ENCODE measurements around the gene NOX5. TPM values are rescaled to one million over a fixed set of nuclear protein-coding genes. Genes with fewer than 3 reads are reported as not detected.

The NOX5 gene
- total RNA-seq, 1 experiment from 2014 or later = 0.91 TPM

DNA sequence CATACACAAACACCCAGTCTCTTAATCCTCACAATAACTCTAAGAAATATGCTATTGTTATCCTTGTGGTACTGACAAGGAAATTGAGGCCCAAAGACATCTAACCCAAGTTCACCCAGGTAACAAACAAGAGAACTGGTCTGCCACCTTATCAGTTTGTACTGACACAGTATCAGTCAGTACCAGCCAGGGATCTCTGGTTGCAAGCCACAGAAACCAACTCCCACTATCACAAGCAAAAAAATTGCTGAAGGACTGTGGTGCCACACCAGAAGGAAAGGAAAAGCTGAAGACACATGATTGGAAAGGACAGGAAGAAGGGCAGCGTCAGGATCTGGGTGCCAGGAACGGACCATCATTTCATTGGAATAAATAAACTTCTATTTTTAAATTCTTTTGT, 82.1 kb downstream of the NOX5 start (continued):
- TF ChIP-seq ZNF274 (IDR thresholded peaks at IDR 0.05; ENCODE audit: low read depth, low read length) (no peak), SP1 (IDR thresholded peaks at IDR 0.05; ENCODE audit: low read depth) (no peak), CEBPB (IDR thresholded peaks at IDR 0.05; ENCODE audit: low read depth) (no peak)

DNA sequence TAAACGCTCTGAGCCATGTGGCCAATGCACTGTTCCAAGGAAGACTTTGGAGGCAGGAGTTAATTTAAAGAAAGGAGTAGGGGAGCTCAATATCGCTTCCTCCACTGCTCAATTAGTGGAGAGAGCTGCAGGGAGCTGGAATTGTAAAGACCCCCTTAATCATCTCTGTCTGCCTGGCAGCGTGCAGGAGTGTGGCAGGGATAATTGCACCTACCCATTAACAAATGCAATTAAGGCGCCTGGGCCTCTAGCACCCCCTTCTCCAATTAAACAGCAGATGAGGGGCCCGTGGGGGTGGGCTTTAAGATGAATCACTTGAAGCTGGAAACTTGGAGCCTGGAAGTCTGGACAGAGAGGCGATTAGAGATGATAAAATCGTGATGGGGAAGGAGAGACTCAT, 84.3 kb downstream of the NOX5 start:
- H3K36me3 ChIP-seq (ENCODE audit: control insufficient read depth in 1 of 2, insufficient read depth in 2 of 2, low read length in 2 of 2) = no peaks in the 10 kb centered on the region
- H3K9me3 ChIP-seq (ENCODE audit: control insufficient read depth in 1 of 2, insufficient read depth in 1 of 2, low read depth in 1 of 2, low read length in 2 of 2) = no peaks in the 10 kb centered on the region
- no peak for DNase-seq (ENCODE audit: low read depth, low spot score)
- no peak overlapping the region for H3K4me2 ChIP-seq (ENCODE audit: low read length)
- TF ChIP-seq POLR2AphosphoS5 (IDR thresholded peaks at IDR 0.05; ENCODE audit: low read depth, low read length) (no peak), FOSL1 (IDR thresholded peaks at IDR 0.05; ENCODE audit: low read depth) (no peak), ZFX (IDR thresholded peaks at IDR 0.05) (no peak), EGR1 (IDR thresholded peaks at IDR 0.05; ENCODE audit: low read depth) (no peak), ELF1 (IDR thresholded peaks at IDR 0.05; ENCODE audit: borderline replicate concordance, low read depth) (no peak), POLR2A (IDR thresholded peaks at IDR 0.05; ENCODE audit: borderline replicate concordance, extremely low read depth, insufficient read depth, insufficient read length) (no peak), CBX3 (IDR thresholded peaks at IDR 0.05; ENCODE audit: low read depth) (no peak), SIN3A (IDR thresholded peaks at IDR 0.05; ENCODE audit: low read depth) (no peak), TCF7L2 (IDR thresholded peaks at IDR 0.05; ENCODE audit: borderline replicate concordance, extremely low read depth, insufficient read depth, insufficient read length) (no peak), ZNF274 (IDR thresholded peaks at IDR 0.05; ENCODE audit: low read depth, low read length) (no peak), JUND (IDR thresholded peaks at IDR 0.05) (no peak), RAD21 (IDR thresholded peaks at IDR 0.05; ENCODE audit: low read depth) (no peak), SRF (IDR thresholded peaks at IDR 0.05; ENCODE audit: low read depth) (no peak), EZH2phosphoT487 (IDR thresholded peaks at IDR 0.05; ENCODE audit: borderline replicate concordance) (no peak)
- TF ChIP-seq, protein P1, sequence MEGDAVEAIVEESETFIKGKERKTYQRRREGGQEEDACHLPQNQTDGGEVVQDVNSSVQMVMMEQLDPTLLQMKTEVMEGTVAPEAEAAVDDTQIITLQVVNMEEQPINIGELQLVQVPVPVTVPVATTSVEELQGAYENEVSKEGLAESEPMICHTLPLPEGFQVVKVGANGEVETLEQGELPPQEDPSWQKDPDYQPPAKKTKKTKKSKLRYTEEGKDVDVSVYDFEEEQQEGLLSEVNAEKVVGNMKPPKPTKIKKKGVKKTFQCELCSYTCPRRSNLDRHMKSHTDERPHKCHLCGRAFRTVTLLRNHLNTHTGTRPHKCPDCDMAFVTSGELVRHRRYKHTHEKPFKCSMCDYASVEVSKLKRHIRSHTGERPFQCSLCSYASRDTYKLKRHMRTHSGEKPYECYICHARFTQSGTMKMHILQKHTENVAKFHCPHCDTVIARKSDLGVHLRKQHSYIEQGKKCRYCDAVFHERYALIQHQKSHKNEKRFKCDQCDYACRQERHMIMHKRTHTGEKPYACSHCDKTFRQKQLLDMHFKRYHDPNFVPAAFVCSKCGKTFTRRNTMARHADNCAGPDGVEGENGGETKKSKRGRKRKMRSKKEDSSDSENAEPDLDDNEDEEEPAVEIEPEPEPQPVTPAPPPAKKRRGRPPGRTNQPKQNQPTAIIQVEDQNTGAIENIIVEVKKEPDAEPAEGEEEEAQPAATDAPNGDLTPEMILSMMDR (IDR thresholded peaks at IDR 0.05 in 2 of 3, conservative IDR thresholded peaks at IDR 0.05 in 1 of 3; ENCODE audit: borderline replicate concordance in 1 of 3, insufficient read depth in 1 of 3, low read depth in 2 of 3, low read length in 2 of 3) = no peak
- TF ChIP-seq, protein P2, sequence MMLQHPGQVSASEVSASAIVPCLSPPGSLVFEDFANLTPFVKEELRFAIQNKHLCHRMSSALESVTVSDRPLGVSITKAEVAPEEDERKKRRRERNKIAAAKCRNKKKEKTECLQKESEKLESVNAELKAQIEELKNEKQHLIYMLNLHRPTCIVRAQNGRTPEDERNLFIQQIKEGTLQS (IDR thresholded peaks at IDR 0.05) = no peak
- TF ChIP-seq, protein P3, sequence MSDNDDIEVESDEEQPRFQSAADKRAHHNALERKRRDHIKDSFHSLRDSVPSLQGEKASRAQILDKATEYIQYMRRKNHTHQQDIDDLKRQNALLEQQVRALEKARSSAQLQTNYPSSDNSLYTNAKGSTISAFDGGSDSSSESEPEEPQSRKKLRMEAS (IDR thresholded peaks at IDR 0.05) = no peak
- no TSS peak for BruUV-seq (replicated peaks)
- ChIA-PET POLR2A (no interaction called here), CTCF (no interaction called here), RAD21 (ENCODE audit: low non-redundant PET in 1 of 2, low total read pairs in 2 of 2, uncharacterized antibody in 2 of 2, unreplicated experiment in 2 of 2) (no interaction called here)
- no peak overlapping the region for H3K9ac ChIP-seq (ENCODE audit: low read length)
- no peaks in the 10 kb centered on the region for H3K9me2 ChIP-seq (ENCODE audit: insufficient read depth)
- H3K79me2 ChIP-seq (ENCODE audit: insufficient read depth, low read length) = no peaks in the 10 kb centered on the region
- no peaks in the 10 kb centered on the region for H3K27me3 ChIP-seq (ENCODE audit: insufficient read depth, low read length)
- H3K4me1 ChIP-seq (ENCODE audit: control insufficient read depth in 1 of 2, insufficient read depth in 2 of 2, low read length in 2 of 2) = no peaks in the 10 kb centered on the region
- H2AFZ ChIP-seq (ENCODE audit: low read depth, low read length, poor library complexity, severe bottlenecking) = no peak overlapping the region
- H3K4me3 ChIP-seq (replicated peaks in 1 of 2; ENCODE audit: low read depth in 1 of 2, low read length in 2 of 2) = no peak overlapping the region
- intact Hi-C loops (cut with micrococcal nuclease) = no loop called here
- no peak overlapping the region for H3K27ac ChIP-seq (ENCODE audit: low read depth, low read length)
- ATAC-seq = no peak
- no peaks in the 10 kb centered on the region for H4K20me1 ChIP-seq (ENCODE audit: insufficient read depth)
